HG03095 (cell line): Measurements from ENCODE around the gene AP4M1.

Source experiments
- ATAC-seq: cut with Tn5 transposase; IDR thresholded peaks from one replicate; pipeline ENCODE4 v1.9.1; 2021; ENCODE audit warnings: moderate library complexity; ENCODE audit not compliant: unreplicated experiment

The AP4M1 gene

DNA sequence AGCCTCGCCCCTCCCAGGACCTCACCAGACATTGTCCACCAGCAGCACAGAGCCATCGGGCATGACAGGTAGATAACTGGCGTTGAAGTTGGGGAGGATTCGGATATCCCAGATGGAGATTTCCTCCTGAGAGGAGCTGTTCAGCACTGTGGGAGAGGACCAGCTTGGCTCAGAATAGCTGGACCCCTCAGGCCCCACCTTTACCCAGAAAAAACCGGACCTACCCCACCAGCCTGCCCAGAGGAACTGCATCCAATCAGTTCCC, 55.6 kb downstream of the AP4M1 start:
- ATAC-seq, result no peak

DNA sequence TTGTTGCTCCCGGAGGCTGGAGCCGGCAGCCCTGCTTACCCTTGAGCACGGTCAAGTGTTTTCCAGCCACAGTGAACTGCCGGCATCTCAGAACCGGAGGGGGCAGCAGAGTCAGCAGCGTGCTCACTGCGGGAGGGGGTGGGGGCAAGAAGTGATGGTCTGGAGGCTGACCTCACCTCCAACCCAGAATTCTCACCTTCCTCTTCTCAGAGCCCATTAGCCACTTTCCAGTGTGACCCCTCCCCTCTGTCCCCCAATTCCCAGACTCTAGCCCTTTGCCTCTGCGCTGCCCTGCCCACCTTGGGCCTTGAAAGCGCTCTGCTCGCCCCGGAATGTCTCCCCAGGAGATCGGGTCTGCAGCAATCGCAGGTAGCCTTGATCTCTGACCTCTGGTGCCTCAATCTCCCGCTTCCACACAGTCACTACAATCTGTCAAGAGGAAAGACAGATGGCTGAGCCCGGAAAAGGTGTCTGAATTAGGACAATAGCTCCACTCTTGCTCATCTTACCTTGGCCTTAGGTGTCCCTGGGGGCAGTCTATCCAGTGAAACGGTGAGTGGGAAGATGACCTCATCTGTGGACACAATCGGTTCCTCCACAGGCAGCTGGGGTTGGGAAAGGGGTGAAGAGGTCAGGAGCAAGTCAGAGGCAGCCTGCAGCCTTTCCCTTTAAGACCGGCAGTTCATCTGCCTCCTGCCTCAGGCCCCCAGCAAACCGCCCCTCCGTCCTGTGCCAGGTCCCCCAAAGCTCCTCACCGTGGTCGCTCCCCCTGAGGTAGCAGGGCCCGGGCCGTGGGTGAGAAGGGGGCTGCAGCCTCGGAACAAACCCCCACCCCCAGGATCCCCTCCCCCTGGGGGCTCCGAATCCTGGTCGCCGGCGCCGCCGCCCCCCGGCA, 56.1 kb downstream of the AP4M1 start:
- no peak for ATAC-seq
